Prostate gland (tissue), 2 donors: ENCODE data around the gene PHC2. TPM values are rescaled to one million over a fixed set of nuclear protein-coding genes. Genes with fewer than 3 reads are reported as not detected.

Experiments used
- DNase-seq: peaks from one replicate; pipeline ENCODE4 v3.0.0-alpha.2; 2019; ENCODE audit warnings: low spot score
- H3K27ac ChIP-seq, 2 donors: fragments of 200-600 bp; sonication (generic); 2 replicates each; pipeline ENCODE4 v1.5.1; 2017 to 2019
- H3K27me3 ChIP-seq: fragments of 200-600 bp; sonication (generic); replicated peaks from 2 replicates; pipeline ENCODE4 v1.5.1; 2019; ENCODE audit not compliant: insufficient read depth
- H3K36me3 ChIP-seq, 2 donors: fragments of 200-600 bp; sonication (generic); 1 replicate in 1 of 2; 2 replicates in 1 of 2; pipeline versions ENCODE4 v1.5.1 to v1.8.1; 2017 to 2019
- H3K4me1 ChIP-seq: fragments of 200-600 bp; sonication (generic); replicated peaks from 2 replicates; pipeline ENCODE4 v1.5.1; 2019
- H3K4me3 ChIP-seq, 2 donors: fragments of 200-600 bp; sonication (generic); 2 replicates each; pipeline ENCODE4 v1.5.1; 2017 to 2019
- H3K9me3 ChIP-seq: fragments of 200-600 bp; sonication (generic); 2 replicates; pipeline ENCODE4 v1.5.1; 2017
- POLR2A ChIP-seq: fragments of 450-650 bp; IDR thresholded peaks from one replicate; pipeline ENCODE4 v1.6.1; 2016; ENCODE audit warnings: antibody characterized with exemption, mild to moderate bottlenecking
- POLR2AphosphoS5 ChIP-seq: sonication (generic); formaldehyde crosslinking; IDR thresholded peaks from one replicate; pipeline ENCODE4 v1.6.1; 2017; ENCODE audit warnings: antibody characterized with exemption
- WGBS: methylation state at CpG from one replicate; pipeline ENCODE4 v1.1.5; 2018; 5-methylcytosine and 5-hydroxymethylcytosine counted together
- intact Hi-C: fragments of 100-400 bp; cut with DNase I; formaldehyde crosslinking; loops from one replicate; pipeline ENCODE4 v1.14.2; 2022
- total RNA-seq, 2 donors: library from RNA; depleted of rRNA; stranded (reverse); fragments of >200 nt; gene quantifications; one replicate each; pipeline ENCODE4 v1.1.0, GENCODE V29; 2016
- TF ChIP-seq, protein P1 (sequence below), 4 experiments: fragments of 200-600 bp in 2 of 4; fragments of 450-650 bp in 2 of 4; sonication (generic) in 2 of 4; IDR thresholded peaks; 1 replicate in 3 of 4; 2 replicates in 1 of 4; pipeline ENCODE4 v1.5.1; 2016 to 2019; ENCODE audit warnings: antibody characterized with exemption in 4 of 4, mild to moderate bottlenecking in 2 of 4, moderate library complexity in 2 of 4

Gene PHC2
- total RNA-seq, 2 donors from 2014 or later: 75.0 to 131 TPM

DNA sequence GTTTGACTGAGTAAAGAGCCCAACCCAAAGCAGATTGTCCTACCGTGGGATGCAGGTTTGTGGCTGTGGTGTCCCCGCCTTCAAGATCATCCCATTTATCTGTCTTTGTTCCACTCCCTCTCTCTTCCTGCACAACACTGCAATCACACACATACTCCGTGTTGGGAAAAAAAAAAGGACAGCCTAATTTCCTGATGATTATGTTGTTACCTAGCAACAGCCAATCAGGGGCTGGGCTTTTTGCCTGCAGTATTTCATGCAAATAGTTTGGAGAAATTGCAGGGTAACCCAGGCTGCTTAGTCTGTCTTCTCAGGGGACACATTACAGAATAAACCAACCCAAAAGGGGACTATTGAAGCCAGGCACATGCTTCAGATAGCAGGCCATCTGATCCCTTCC is 38.3 kb downstream of the PHC2 start:
- intact Hi-C loops: no loop called here
- Histone ChIP-seq H3K27me3 (no peaks in the 10 kb centered on the region), H3K36me3 (no peaks in the 10 kb centered on the region), H3K4me3 (no peak overlapping the region), H3K4me1 (no peaks in the 10 kb centered on the region), H3K9me3 (no peaks in the 10 kb centered on the region), H3K27ac (no peak overlapping the region)
- TF ChIP-seq, protein P1, sequence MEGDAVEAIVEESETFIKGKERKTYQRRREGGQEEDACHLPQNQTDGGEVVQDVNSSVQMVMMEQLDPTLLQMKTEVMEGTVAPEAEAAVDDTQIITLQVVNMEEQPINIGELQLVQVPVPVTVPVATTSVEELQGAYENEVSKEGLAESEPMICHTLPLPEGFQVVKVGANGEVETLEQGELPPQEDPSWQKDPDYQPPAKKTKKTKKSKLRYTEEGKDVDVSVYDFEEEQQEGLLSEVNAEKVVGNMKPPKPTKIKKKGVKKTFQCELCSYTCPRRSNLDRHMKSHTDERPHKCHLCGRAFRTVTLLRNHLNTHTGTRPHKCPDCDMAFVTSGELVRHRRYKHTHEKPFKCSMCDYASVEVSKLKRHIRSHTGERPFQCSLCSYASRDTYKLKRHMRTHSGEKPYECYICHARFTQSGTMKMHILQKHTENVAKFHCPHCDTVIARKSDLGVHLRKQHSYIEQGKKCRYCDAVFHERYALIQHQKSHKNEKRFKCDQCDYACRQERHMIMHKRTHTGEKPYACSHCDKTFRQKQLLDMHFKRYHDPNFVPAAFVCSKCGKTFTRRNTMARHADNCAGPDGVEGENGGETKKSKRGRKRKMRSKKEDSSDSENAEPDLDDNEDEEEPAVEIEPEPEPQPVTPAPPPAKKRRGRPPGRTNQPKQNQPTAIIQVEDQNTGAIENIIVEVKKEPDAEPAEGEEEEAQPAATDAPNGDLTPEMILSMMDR (IDR thresholded peaks at IDR 0.05): no peak
- TF ChIP-seq POLR2AphosphoS5: no peak
- no peak for TF ChIP-seq POLR2A
- WGBS: 35% methylated on average over 3 of the region's 3 CpGs
- DNase-seq: no peak

GRCh38 chr1:33392206-33392605 is 38.7 kb downstream of the PHC2 start:
- H3K27me3 ChIP-seq: no peaks in the 10 kb centered on the region
- no peaks in the 10 kb centered on the region for H3K4me1 ChIP-seq
- no peak for DNase-seq
- intact Hi-C loops: no loop called here
- 88% methylated on average over 8 of the region's 8 CpGs for WGBS
- no peak for TF ChIP-seq POLR2AphosphoS5
- TF ChIP-seq POLR2A: no peak
- TF ChIP-seq, protein P1 (IDR thresholded peaks at IDR 0.05): no peak
- H3K27ac ChIP-seq: no peak overlapping the region
- no peak overlapping the region for H3K4me3 ChIP-seq
- H3K36me3 ChIP-seq: no peaks in the 10 kb centered on the region
- H3K9me3 ChIP-seq: no peaks in the 10 kb centered on the region

DNA sequence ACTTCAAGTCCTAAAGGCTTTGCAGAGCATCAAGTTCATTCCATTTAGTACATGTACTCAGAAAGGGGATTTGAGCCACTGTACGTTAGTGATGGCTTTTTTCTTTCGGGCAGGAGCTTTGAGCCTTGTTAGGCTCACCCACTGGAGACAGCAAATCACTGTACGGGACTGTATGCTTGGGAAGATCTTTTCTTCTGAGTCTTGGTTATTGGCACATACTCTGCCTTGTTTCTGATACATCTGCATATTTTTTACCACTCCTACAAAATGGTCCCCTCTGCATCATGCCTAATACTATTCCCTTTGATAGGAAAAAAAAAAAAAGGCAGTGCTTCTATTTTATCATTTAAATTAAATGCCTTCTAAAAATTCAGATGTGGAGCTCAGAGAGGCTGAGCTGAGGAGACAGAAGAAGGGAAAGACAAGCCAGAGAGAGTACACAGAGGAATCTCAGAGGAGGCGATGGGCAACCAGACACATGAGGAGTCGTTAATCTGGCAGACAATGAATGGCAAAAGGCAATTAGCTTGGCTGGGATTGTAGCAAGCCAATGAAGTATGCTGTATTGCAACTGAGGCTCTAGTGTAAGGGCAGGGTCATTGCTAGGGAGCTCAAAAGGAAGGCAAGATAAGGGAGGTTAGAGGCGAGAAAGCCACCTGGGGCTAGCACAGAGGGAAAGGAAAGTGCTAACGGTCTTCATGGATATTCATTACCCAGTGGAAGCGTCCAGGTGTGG is 39.4 kb downstream of the PHC2 start:
- Histone ChIP-seq H3K9me3 (no peaks in the 10 kb centered on the region), H3K4me1 (no peaks in the 10 kb centered on the region), H3K36me3 (no peaks in the 10 kb centered on the region), H3K4me3 (no peak overlapping the region), H3K27ac (no peak overlapping the region), H3K27me3 (no peaks in the 10 kb centered on the region)
- intact Hi-C loops: no loop called here
- no peak for TF ChIP-seq POLR2A
- TF ChIP-seq POLR2AphosphoS5: no peak
- TF ChIP-seq, protein P1 (IDR thresholded peaks at IDR 0.05): no peak
- WGBS: 84% methylated on average over 8 of the region's 8 CpGs
- no peak for DNase-seq

DNA sequence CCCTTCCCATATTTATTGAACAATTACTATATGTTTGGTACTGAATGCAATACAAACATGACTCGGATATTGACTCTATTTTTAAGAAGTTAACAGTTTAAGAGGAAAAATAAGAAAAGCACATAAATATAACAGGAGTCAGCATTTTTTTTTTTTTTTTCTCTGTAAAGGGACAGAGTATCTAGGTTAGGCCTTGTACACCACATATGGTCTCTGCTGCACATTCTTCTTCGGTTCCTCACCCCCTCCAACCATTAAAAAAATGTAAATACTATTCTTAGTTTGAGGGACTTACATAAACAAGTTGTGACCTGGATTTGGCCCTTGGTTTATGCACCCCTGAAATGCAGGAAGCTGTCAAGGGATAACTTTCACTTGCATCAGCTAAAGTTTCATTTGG is 40.4 kb downstream of the PHC2 start:
- H3K9me3 ChIP-seq: no peaks in the 10 kb centered on the region
- no peaks in the 10 kb centered on the region for H3K27me3 ChIP-seq
- 39% methylated on average over 2 of the region's 2 CpGs for WGBS
- no peaks in the 10 kb centered on the region for H3K36me3 ChIP-seq
- DNase-seq: no peak
- H3K27ac ChIP-seq: no peak overlapping the region
- intact Hi-C loops: no loop called here
- no peaks in the 10 kb centered on the region for H3K4me1 ChIP-seq
- no peak overlapping the region for H3K4me3 ChIP-seq
- TF ChIP-seq POLR2AphosphoS5: no peak
- TF ChIP-seq POLR2A: no peak
- TF ChIP-seq, protein P1 (IDR thresholded peaks at IDR 0.05): no peak
